NCI-H774 (cell line): ENCODE results near the gene MRPL42.
"Not testable (repeated sequence)": the region's sequence is repeated elsewhere in the genome, so short reads cannot be mapped to it uniquely, and the experiment has no call there.

Experiments used
- DNase-seq: peaks from one replicate; lab custom pipeline; 2025; lab: John Stamatoyannopoulos, UW

The MRPL42 gene

DNA sequence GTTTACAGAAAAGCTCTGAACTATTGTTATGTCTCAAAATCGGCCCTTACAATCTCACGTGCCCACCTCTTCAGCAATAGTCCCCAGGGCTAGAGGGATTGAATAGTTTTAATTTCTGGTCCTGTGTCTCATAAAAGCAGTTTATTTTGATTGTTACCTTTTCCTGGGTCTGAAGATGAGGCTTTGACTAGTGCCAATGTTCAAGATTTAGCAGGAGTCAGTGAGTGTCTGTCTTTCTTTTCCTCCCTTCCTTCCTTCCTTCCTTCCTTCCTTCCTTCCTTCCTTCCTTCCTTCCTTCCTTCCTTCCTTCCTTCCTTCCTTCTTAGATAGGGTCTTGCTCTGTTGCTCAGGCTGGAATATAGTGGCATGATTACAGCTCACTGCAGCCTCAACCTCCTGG lies 80.5 kb downstream of the MRPL42 start:
- no peak for DNase-seq

DNA sequence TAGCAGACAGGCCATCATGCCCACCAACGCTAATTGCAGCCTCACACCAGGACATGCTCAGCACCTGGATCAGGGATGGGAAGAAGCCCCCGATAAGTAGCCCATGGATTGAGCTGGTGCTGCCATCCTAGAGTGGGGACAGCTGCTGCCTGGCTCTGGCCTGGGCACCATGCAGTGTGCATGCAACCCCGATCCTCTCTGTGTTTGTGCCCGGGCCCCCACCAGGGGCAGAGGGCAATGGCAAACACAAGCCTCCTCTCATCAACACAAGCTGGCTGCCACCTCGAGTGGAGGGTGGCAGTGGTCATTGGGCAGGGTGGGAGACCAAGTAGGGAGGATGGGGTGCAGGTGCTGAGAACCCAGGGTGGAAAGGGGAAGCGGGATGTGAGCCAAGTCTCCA lies 81.9 kb downstream of the MRPL42 start:
- no peak for DNase-seq

DNA sequence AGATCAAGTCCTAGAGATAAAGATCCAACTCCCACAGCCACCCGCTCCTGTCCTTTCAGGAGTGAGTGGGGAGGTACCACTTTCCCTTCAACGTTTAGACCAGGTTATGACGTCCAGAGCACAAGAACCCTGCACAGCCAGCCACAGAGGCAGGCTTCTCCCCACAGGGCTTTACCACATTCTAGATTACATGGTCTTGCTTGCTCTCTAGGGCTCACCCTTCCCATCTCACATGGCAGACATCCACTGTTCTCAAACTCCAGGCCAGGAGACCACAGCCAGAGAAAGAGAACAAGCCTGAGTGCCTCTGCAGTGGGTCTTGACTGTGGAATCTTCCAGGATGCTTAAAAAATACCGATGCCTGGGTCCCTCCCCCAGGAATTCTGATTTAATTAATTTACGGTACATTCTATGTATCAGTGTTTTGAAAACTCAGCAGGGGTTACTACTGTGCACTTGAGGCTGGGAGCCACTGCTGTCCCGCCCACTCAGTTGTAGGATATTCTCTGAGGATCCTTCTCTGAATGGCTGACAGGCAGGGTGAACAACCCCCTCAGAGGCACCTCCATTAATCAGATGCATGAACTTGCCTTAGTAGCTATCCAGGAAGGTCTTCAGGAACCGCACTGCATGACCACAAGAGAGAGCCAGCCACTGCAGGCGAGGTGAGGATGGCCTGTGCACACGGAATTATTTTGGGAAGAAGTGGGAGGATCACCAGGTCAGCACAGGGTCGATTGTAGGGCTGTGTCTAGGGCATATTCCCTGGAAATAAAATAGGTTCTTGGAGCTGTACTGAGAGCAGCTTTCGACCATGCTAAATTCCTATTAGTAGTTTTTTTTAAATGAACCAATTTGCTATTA lies 83.7 kb downstream of the MRPL42 start:
- no peak for DNase-seq

DNA sequence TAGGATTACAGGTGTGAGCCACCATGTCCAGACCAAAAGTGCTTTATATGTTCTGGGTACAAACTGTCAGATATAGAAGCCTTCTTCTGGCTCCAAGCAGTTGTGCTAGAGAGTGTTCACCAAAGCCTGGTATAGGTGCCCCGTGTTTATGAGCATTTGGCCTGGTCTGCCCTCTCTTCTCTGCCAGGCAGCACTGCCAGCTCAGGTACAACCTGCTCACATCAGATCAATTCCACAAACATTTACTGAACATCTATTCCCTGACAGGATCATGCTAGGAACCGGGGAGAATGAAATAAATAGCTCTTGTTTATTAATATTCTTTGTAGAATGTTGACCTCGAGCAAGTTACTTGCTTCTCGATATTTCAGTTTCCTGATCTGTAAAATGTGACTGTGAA lies 85.1 kb downstream of the MRPL42 start:
- DNase-seq, result no peak

DNA sequence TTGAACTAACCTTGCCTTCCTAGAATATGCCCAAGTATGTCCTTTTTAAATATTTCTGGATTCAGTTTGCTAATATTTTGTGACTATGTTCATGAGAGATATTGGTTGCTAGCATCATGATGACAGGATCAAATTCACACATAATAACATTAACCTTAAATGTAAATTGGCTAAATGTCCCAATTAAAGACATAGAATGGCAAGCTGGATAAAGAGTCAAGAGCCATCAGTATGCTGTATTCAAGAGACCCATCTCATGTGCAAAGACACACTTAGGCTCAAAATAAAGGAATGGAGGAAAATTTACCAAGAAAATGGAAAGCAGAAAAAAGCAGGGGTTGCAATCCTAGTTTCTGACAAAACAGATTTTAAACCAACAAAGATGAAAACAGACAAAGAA lies 90.6 kb downstream of the MRPL42 start:
- not testable (repeated sequence) for DNase-seq

DNA sequence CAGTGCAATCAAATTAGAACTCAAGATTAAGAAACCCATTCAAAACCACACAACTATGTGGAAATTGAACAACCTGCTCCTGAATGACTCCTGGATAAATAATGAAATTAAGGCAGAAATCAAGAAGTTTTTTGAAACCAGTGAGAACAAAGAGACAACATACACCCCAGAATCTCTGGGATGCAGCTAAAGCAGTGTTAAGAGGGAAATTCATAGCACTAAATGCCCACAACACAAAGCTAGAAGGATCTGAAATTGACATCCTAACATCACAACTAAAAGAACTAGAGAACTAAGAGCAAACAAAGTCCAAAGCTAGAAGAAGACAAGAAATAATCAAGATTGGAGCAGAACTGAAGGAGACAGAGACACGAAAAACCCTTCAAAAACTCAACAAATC lies 91.4 kb downstream of the MRPL42 start:
- DNase-seq, result not testable (repeated sequence)

DNA sequence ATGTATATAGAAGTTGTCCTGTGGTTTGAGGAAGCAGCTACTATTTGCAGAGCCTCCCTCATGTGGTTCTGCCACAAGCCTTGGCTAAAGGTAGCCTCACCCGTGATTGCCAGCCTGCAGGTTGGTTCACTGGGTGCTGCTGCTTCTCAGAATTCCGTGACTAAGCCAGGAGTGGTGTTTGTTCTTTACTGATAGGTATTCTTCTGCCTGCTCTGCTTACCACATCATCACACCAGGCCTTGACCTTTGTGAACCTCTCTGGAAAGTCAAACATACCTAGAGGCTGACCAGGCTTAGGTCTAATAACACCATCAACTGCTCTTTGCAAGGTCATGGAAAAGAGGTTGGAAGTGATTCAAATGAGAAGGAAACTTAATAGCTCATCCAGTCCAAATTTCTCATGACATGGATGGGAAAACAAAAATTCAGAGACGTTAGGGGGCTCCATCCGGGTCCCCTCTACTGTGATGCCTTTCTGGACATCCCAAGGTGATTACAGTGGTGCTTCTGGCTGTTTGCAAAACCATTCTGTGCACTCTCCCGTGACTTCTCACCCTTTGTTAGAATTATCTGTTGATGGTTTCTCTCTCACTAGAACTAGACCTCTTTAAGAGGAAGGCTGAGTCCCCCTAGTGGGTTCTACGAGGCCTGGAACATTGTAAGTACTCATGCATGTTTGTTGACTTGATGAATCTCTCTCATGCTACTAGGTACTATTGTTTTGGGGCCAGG lies 96.7 kb downstream of the MRPL42 start:
- no peak for DNase-seq

DNA sequence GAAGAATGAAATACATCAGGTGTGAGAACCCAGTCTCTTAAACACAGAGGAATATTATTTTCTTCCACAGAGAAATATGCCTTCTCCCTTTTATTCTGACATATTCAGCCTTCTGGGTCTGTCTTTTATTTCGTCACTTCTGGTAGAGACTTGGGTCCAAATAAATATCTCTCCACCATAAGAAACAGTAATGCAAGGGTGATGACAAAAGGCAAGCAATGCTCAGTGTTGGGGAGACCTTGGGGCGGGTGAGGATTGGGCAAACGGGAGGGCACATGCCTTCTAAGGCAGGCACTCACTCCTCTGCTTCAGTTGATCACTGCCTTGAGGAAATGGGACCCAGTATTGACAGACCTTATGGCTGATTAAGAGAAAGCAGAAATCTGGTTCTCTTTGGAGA lies 98.4 kb downstream of the MRPL42 start:
- no peak for DNase-seq
